HepG2 (cell line): ENCODE data around the gene GIPC1. TPM values are rescaled to one million over a fixed set of nuclear protein-coding genes. Genes with fewer than 3 reads are reported as not detected.
A peak's percentile ranks its signal among the peaks of the same experiment; 100 is the strongest.

Experiments used
- BCLAF1 ChIP-seq: fragments of 450-650 bp; IDR thresholded peaks from 2 replicates; pipeline ENCODE4 v1.6.1; 2017; ENCODE audit warnings: mild to moderate bottlenecking
- BRF2 ChIP-seq: sonication (generic); formaldehyde crosslinking; IDR thresholded peaks from 2 replicates; pipeline ENCODE4 v1.8.1; 2022; ENCODE audit warnings: mild to moderate bottlenecking, missing genetic modification reagents
- CCAR2 ChIP-seq: fragments of 200-400 bp; formaldehyde crosslinking; optimal IDR thresholded peaks from 2 replicates; pipeline ENCODE3; 2018; ENCODE audit warnings: low read depth, mild to moderate bottlenecking, low read length, moderate library complexity
- DBP ChIP-seq: sonication (generic); formaldehyde crosslinking; IDR thresholded peaks from 2 replicates; pipeline ENCODE4 v1.4.0; 2020; ENCODE audit warnings: missing genetic modification reagents; ENCODE audit errors: not compliant biosample characterization
- E2F5 ChIP-seq: sonication (generic); formaldehyde crosslinking; conservative IDR thresholded peaks from 2 replicates; pipeline ENCODE4 v1.4.0; 2020; ENCODE audit warnings: missing genetic modification reagents
- ESRRA ChIP-seq: sonication (generic); formaldehyde crosslinking; IDR thresholded peaks from 2 replicates; pipeline ENCODE4 v1.5.1; 2020; ENCODE audit warnings: mild to moderate bottlenecking, low read depth, missing genetic modification reagents
- MYPOP ChIP-seq: sonication (generic); formaldehyde crosslinking; IDR thresholded peaks from 2 replicates; pipeline ENCODE4 v1.8.1; 2023; ENCODE audit warnings: mild to moderate bottlenecking, moderate library complexity, missing genetic modification reagents
- REL ChIP-seq: sonication (generic); formaldehyde crosslinking; conservative IDR thresholded peaks from 2 replicates; pipeline ENCODE4 v1.8.0; 2022; ENCODE audit warnings: mild to moderate bottlenecking, missing genetic modification reagents, moderate library complexity
- RFX3 ChIP-seq: IDR thresholded peaks from 2 replicates; pipeline ENCODE4 v1.6.1; 2016; ENCODE audit warnings: missing biosample characterization, missing genetic modification reagents
- ZFYVE20 ChIP-seq: sonication (generic); formaldehyde crosslinking; IDR thresholded peaks from 2 replicates; pipeline ENCODE4 v1.8.0; 2023; ENCODE audit warnings: low read depth, mild to moderate bottlenecking, moderate library complexity, missing genetic modification reagents, borderline replicate concordance
- ZNF24 ChIP-seq: fragments of 450-650 bp; IDR thresholded peaks from 2 replicates; pipeline ENCODE4 v1.6.1; 2017; ENCODE audit warnings: antibody characterized with exemption, mild to moderate bottlenecking
- ZNF510 ChIP-seq: sonication (generic); formaldehyde crosslinking; IDR thresholded peaks from 2 replicates; pipeline ENCODE4 v1.4.0; 2020; ENCODE audit warnings: low read depth, mild to moderate bottlenecking, missing genetic modification reagents
- ZNF672 ChIP-seq: sonication (generic); formaldehyde crosslinking; IDR thresholded peaks from 2 replicates; pipeline ENCODE4 v1.8.1; 2022; ENCODE audit warnings: missing genetic modification reagents
- ZNF761 ChIP-seq: sonication (generic); formaldehyde crosslinking; conservative IDR thresholded peaks from 2 replicates; pipeline ENCODE4 v1.4.0; 2020; ENCODE audit warnings: mild to moderate bottlenecking, missing genetic modification reagents
- ZNF784 ChIP-seq: sonication (generic); formaldehyde crosslinking; IDR thresholded peaks from 2 replicates; pipeline ENCODE4 v1.5.1; 2020; ENCODE audit warnings: missing genetic modification reagents, mild to moderate bottlenecking, borderline replicate concordance
- polyA plus RNA-seq, 8 experiments: library from polyadenylated mRNA; depleted of rRNA in 3 of 8; stranded (reverse) in 7 of 8; unstranded in 1 of 8; fragments of >200 nt; fragmentation: Illumina TruSeq in 4 of 8; extraction: Trizol in 4 of 8; gene quantifications; 2 replicates each; pipeline versions ENCODE4 v1.2.1 to v1.2.3, GENCODE V29; 2011 to 2016; ENCODE audit warnings: low read depth in 4 of 8, missing spikeins in 1 of 8, mixed read lengths in 1 of 8; ENCODE audit not compliant: insufficient read depth in 1 of 8
- total RNA-seq, 5 experiments: library from RNA; depleted of rRNA; stranded (reverse); fragments of >200 nt; fragmentation: Illumina TruSeq; extraction: Trizol; gene quantifications; 2 replicates each; pipeline ENCODE4 v1.2.3, GENCODE V29; 2016; ENCODE audit warnings: low read depth in 1 of 5

Gene GIPC1
- total and polyA plus RNA-seq, 2 of the 13 experiments (the other 11 are each of a cell fraction or from before 2014, with no cell fraction given): 27.1 to 48.1 TPM

- TF ChIP-seq MYPOP (CRISPR knock-in tag): 0 out of 2 replicates have a peak, but pooled peaks have one; percentile 32
- no peak for TF ChIP-seq ZFYVE20
- peak; percentile 87 for TF ChIP-seq ZNF24
- TF ChIP-seq ZNF672: no peak
- no peak for TF ChIP-seq E2F5 (CRISPR knock-in tag)
- TF ChIP-seq BRF2 (CRISPR knock-in tag): no peak
- TF ChIP-seq ZNF761 (CRISPR knock-in tag): no peak; the same call in 1 of the 2 replicates
- TF ChIP-seq BCLAF1: no peak
- no peak for TF ChIP-seq ZNF784 (CRISPR knock-in tag)
- TF ChIP-seq REL: 0 out of 2 replicates have a peak, but pooled peaks have one; percentile 61
- no peak for TF ChIP-seq DBP (CRISPR knock-in tag)
- no peak for TF ChIP-seq CCAR2
- TF ChIP-seq ZNF510 (CRISPR knock-in tag): no peak
- TF ChIP-seq RFX3 (CRISPR knock-in tag): no peak
- no peak for TF ChIP-seq ESRRA (CRISPR knock-in tag)
These were observed at the start of gene GIPC1 (continued) for GRCh38 chr19:14496029-14496833.
